ENCODE data around the gene NPDC1. TPM values are rescaled to one million over a fixed set of nuclear protein-coding genes. Genes with fewer than 3 reads are reported as not detected.
"Not testable (repeated sequence)": the region's sequence is repeated elsewhere in the genome, so short reads cannot be mapped to it uniquely, and the experiment has no call there.

Gene NPDC1
- total RNA-seq, 1 donor from 2014 or later, result 21.6 TPM

GRCh38 chr9:137011907-137012675 lies 33.9 kb downstream of the NPDC1 start:
- DNase-seq (ENCODE audit: low read depth), result no peak

DNA sequence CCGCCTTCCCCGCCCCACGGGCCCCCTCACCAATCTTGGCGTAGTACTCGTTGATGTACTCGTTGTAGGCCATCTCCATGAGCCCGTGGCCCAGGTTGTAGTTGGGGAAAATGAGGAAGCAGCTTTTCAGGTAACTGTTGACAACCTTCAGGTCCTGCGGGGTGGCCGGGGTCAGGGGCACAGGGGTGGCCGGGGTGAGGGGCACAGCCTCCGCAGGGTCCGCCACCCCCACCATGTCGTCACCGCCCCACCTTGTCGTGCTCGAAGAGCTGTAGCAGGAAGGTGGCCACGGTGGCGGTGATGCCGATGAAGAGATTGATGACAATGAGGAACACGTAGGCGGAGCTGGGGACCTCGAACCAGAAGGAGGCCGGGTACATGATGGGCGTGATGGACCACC lies 34.8 kb downstream of the NPDC1 start:
- no peak for DNase-seq (ENCODE audit: low read depth)

- no peak for DNase-seq (ENCODE audit: low read depth)
Measured at GRCh38 chr9:137009938-137010732, 35.8 kb downstream of the NPDC1 start.

GRCh38 chr9:137009217-137009616 lies 36.8 kb downstream of the NPDC1 start:
- no peak for DNase-seq (ENCODE audit: low read depth)

GRCh38 chr9:137008312-137008711 lies 37.7 kb downstream of the NPDC1 start:
- no peak for DNase-seq (ENCODE audit: low read depth)

- no peak for DNase-seq (ENCODE audit: low read depth)
Measured at GRCh38 chr9:137007816-137008270, 38.1 kb downstream of the NPDC1 start.

DNA sequence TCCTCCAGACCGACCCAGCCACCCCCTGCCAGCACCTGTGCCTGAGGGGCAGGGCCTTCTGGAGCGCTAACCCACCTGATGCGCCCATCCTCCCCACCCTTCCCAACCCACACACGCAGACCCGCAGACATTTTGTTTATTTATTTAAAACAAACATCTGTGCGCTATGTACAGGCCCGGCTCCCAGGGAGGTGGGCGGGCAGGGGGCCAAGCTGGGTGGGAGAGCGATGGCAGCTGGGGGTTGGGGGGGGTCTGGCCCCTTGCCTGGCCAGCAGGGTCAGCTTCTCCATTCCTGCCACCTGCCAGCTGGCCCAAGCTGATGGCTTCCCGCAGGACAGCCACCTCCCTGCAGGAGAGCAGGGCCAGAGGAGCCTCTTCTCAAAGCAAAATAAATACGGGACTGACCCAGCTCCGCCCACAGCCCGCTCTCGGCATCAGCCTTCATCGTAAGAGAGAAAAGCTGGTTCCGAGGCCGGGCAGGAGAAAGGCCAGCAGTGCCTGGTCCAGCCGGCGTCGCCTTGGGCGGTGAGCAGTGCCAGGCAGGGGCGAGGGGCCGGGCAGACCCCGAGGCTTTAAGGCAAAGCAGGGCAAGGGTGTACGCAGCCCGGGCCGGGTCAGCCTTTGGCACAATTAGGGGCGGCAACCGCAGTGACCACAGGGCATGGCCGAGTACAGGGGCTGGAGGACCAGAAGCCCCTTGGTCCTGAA lies 38.7 kb downstream of the NPDC1 start:
- DNase-seq (ENCODE audit: low read depth), result no peak

GRCh38 chr9:137006116-137007003 lies 39.6 kb downstream of the NPDC1 start:
- DNase-seq (ENCODE audit: low read depth), result no peak

DNA sequence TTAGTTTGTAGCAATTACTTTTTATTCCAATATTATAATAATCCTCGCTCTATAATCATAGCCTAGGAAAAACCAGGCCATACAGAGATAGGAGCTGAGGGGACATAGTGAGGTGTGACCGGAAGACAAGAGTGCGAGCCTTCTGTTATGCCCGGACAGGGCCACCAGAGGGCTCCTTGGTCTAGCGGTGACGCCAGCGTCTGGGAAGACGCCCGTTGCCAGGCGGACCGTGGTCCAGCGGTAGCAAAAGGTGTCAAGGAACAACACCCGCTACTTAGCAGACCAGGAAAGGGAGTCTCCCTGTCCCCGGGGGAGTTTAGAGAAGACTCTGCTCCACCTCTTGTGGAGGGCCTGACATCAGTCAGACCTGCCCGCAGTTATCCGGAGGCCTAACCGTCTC lies 41.7 kb downstream of the NPDC1 start:
- not testable (repeated sequence) for DNase-seq (ENCODE audit: low read depth)

GRCh38 chr9:137002646-137003041 lies 43.3 kb downstream of the NPDC1 start:
- no peak for DNase-seq (ENCODE audit: low read depth)

- DNase-seq (ENCODE audit: low read depth), result no peak
Measured at GRCh38 chr9:137001857-137002645, 43.9 kb downstream of the NPDC1 start.

- DNase-seq (ENCODE audit: low read depth), result peak; percentile 18
Measured at GRCh38 chr9:137000177-137000930, 45.6 kb downstream of the NPDC1 start.

GRCh38 chr9:136997830-136998234 lies 48.1 kb downstream of the NPDC1 start:
- peak; percentile 18 for DNase-seq (ENCODE audit: low read depth)

DNA sequence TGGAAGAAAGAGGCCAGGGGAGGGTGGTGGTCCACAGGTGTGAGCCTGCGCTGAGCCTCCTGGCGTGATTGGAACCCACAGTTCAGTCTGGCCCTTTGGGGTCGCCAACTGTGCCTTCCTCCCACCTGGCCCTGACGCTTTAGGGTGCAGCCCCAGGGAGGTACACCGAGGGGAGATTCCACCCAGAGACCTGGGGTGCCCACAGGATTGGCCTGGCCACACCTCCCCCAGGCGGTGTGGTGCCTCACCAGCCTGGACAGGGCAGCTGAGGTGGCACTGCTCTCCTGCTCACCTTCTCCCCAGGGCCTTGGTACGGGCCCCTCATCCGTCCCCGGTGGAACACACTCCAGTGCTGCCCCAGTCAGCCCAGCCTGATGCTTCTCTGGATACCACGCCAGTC lies 48.6 kb downstream of the NPDC1 start:
- DNase-seq (ENCODE audit: low read depth), result no peak

DNA sequence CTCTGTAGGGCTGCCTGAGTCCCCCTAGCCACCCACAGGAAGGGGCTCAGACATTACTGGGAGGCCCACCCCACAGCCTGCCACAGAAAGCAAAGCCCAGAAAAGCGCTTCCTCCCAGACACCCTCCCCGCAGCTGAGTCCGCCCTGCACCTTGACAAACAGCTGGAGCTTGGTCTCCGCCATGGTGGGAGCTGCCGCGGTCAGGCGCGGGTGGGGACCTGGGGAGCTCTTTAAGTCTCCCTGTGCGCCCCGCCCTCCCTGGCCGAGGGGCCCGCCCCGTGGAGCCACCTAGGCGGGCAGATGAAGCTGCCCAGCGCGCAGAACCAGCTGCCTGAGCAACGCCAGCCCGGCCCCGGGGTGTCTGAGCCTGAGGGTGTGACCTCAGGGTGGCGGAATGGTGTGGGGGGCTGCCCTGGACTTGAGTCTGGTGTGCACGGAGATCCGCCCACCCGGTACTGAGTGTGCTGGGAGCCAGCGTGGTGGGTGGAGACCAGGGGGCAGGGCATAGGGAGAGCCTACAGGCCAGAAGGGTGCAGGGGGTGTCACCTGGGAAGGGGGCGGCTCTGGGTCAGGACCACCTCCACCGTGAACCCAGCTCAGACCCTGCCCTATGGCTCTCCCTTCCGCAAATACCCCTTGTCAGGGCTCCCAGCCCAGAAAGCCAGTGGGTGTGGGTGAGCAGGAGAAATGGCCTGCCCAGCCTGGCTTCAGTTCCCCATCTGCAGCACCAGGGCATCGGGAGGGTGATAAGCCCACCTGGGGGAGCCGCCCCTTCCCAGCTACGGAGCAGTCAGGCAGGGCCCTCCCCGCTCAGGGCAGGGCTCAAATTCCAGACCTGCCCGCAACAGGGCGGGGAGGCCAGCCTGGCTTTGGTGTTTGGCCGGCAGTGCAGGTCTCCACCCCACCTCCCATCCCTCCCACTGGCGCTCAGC lies 49.4 kb downstream of the NPDC1 start, which contains the start of gene CLIC3:
CLIC3 (minus strand) TSS at position 208 of the 932 bp plus-strand sequence; CDS start at position 183, 25 bp downstream.
- no peak for DNase-seq (ENCODE audit: low read depth)

DNA sequence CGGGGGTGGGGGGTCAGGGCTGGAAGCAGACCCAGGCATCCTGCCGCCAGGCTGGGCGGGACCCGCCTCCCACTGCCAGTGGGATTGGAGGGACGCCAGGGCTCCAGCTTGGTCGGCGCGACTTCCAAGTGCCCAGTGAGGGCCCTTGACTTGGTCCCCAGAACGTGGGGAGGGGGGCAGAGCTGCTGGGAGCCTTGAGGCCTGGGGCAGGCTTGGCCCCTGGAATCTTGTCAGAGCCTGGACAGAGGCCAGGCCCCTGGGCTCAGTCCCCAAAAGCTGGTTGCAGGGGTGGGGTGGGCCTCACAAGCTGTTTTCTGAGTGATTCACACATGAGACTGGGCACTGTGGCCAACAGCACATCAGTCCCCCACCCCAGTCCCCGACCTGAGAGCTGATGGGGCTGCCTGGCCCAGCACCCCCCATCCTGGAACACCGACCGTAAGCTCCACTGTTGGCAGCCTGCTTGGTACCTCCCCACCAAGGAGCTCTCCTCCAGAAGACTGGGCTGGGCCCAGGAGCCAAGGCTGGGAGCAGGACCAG lies 50.1 kb downstream of the NPDC1 start:
- DNase-seq (ENCODE audit: low read depth), result no peak

DNA sequence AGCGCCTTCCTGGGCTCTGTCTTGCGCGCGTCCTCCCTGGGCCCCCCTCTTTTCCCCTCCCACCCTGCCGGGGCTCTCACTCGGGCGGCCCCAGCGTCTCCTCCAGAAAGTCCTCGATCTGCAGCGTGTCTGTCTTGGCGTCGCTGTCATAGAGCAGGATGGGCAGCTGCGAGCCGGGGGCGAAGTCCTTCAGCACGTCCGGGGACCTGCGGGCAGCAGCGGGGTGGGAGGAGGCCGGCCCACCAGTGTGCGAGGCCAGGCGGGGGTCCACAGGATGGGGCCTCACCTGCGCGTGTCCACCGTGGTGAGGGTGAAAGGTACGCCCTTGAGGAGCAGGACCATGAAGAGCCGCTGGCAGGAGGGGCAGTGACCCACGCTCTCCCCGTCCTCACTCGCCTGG lies 50.6 kb downstream of the NPDC1 start:
- no peak for DNase-seq (ENCODE audit: low read depth)

GRCh38 chr9:136994888-136995230 lies 51.1 kb downstream of the NPDC1 start:
- DNase-seq (ENCODE audit: low read depth), result no peak
